ENCODE data around the gene DYTN.

DNA sequence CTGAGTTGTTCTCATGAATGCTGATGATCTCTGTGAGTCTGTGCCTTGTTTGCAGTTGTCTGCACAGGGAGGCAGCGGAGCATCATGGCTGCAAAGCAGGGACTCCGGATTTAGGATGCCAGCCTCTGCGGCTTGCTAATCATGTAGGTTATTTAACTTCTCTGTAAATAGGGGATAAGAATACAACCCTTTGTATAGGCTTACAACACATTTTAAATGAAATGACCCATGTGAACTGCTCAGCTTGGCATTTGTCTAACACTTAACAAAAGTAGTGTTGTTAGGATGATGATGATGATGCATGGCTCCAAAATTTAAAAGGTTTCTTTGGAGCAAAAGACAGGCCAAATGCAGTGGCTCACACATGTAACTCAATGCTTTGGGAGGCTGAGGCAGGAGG is 19.4 kb downstream of the DYTN start:
- no peak for TF ChIP-seq CTCF (IDR thresholded peaks at IDR 0.05; ENCODE audit: extremely low read depth in 1 of 2, insufficient read depth in 1 of 2, low read depth in 1 of 2, low read length in 2 of 2)
- TF ChIP-seq POLR2AphosphoS5 (IDR thresholded peaks at IDR 0.05; ENCODE audit: insufficient read depth, low read depth, low read length) = no peak
- no peak for TF ChIP-seq POLR2A (IDR thresholded peaks at IDR 0.05; ENCODE audit: low read depth, low read length)
- no peak for TF ChIP-seq MAX (IDR thresholded peaks at IDR 0.05; ENCODE audit: insufficient read depth, insufficient read length)
- no peak for TF ChIP-seq FOS (IDR thresholded peaks at IDR 0.05; ENCODE audit: borderline replicate concordance, insufficient read depth, low read length)

All from endothelial cell of umbilical vein (primary cell).